Spleen (tissue), 7 donors: ENCODE data around the gene SUN1.

Experiments
- POLR2A ChIP-seq, 3 donors: fragments of 450-650 bp; IDR thresholded peaks; one replicate each; pipeline ENCODE4 v1.5.1; 2017; ENCODE audit warnings: antibody characterized with exemption in 3 of 3, mild to moderate bottlenecking in 1 of 3
- POLR2AphosphoS5 ChIP-seq, 3 donors: sonication (generic); formaldehyde crosslinking; IDR thresholded peaks; one replicate each; pipeline ENCODE4 v1.5.1; 2017; ENCODE audit warnings: antibody characterized with exemption in 3 of 3
- TF ChIP-seq, protein P1 (sequence below), 11 experiments: fragments of 200-600 bp in 7 of 11; fragments of 450-650 bp in 4 of 11; sonication (generic) in 4 of 11; IDR thresholded peaks in 8 of 11; conservative IDR thresholded peaks in 3 of 11; 1 replicate in 7 of 11; 2 replicates in 4 of 11; pipeline versions ENCODE4 v1.4.0 to v1.8.0; 2016 to 2021; ENCODE audit warnings: antibody characterized with exemption in 11 of 11, inconsistent platforms in 4 of 11, mild to moderate bottlenecking in 1 of 11
- donor health status: DM: no; HTN: no; CAD: no; lungs with moderate emphysema.
- donor health status: DM: no; HTN: no; CAD: no.
- donor health status: DM: no; HTN: no; CAD: no.

GRCh38 chr7:835485-836401, 3.5 kb downstream of the SUN1 start:
- TF ChIP-seq, protein P1, sequence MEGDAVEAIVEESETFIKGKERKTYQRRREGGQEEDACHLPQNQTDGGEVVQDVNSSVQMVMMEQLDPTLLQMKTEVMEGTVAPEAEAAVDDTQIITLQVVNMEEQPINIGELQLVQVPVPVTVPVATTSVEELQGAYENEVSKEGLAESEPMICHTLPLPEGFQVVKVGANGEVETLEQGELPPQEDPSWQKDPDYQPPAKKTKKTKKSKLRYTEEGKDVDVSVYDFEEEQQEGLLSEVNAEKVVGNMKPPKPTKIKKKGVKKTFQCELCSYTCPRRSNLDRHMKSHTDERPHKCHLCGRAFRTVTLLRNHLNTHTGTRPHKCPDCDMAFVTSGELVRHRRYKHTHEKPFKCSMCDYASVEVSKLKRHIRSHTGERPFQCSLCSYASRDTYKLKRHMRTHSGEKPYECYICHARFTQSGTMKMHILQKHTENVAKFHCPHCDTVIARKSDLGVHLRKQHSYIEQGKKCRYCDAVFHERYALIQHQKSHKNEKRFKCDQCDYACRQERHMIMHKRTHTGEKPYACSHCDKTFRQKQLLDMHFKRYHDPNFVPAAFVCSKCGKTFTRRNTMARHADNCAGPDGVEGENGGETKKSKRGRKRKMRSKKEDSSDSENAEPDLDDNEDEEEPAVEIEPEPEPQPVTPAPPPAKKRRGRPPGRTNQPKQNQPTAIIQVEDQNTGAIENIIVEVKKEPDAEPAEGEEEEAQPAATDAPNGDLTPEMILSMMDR (IDR thresholded peaks at IDR 0.05 in 8 of 11, conservative IDR thresholded peaks at IDR 0.05 in 3 of 11): no peak
- TF ChIP-seq POLR2AphosphoS5 (IDR thresholded peaks at IDR 0.05): peak in 1 of 3 donors; percentile 38
- no peak for TF ChIP-seq POLR2A (IDR thresholded peaks at IDR 0.05)
